Upper lobe of left lung (tissue), 4 donors: ENCODE results near the gene DNAJC4.

Source experiments
- POLR2A ChIP-seq, 4 donors: fragments of 450-650 bp; IDR thresholded peaks; one replicate each; pipeline ENCODE4 v1.5.1; 2016 to 2017; ENCODE audit warnings: antibody characterized with exemption in 4 of 4, mild to moderate bottlenecking in 2 of 4
- POLR2AphosphoS5 ChIP-seq, 2 donors: sonication (generic); formaldehyde crosslinking; IDR thresholded peaks; one replicate each; pipeline ENCODE4 v1.5.1; 2017; ENCODE audit warnings: antibody characterized with exemption in 2 of 2
- TF ChIP-seq, protein P1 (sequence below), 6 experiments: fragments of 450-650 bp in 4 of 6; fragments of 200-600 bp in 2 of 6; sonication (generic) in 2 of 6; IDR thresholded peaks; one replicate each; pipeline ENCODE4 v1.5.1; 2016 to 2019; ENCODE audit warnings: antibody characterized with exemption in 6 of 6

DNA sequence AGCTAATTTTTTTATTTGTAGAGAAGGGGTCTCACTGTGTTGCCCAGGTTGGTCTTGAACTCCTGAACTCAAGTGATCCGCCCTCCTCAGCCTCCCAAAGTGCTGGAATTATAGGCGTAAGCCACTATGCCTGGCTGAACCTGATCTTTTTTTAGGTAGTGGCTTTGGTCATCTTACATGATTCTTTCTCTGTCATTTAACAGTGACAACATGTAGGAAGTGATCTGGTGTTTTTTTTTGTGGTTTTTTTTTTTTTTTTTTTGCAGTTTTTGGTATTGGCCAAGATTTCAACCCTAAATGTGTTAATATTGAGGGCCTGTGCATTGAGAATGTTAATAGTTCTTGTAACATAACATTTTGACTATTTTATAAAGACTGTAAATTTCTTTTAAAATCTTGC lies 31.8 kb upstream of the DNAJC4 start:
- TF ChIP-seq POLR2AphosphoS5 (IDR thresholded peaks at IDR 0.05) (no peak), POLR2A (IDR thresholded peaks at IDR 0.05) (no peak)
- TF ChIP-seq, protein P1, sequence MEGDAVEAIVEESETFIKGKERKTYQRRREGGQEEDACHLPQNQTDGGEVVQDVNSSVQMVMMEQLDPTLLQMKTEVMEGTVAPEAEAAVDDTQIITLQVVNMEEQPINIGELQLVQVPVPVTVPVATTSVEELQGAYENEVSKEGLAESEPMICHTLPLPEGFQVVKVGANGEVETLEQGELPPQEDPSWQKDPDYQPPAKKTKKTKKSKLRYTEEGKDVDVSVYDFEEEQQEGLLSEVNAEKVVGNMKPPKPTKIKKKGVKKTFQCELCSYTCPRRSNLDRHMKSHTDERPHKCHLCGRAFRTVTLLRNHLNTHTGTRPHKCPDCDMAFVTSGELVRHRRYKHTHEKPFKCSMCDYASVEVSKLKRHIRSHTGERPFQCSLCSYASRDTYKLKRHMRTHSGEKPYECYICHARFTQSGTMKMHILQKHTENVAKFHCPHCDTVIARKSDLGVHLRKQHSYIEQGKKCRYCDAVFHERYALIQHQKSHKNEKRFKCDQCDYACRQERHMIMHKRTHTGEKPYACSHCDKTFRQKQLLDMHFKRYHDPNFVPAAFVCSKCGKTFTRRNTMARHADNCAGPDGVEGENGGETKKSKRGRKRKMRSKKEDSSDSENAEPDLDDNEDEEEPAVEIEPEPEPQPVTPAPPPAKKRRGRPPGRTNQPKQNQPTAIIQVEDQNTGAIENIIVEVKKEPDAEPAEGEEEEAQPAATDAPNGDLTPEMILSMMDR (IDR thresholded peaks at IDR 0.05): no peak
